ENCODE results near the gene ABCA2. TPM values are rescaled to one million over a fixed set of nuclear protein-coding genes. Genes with fewer than 3 reads are reported as not detected.

The ABCA2 gene
- total RNA-seq, 1 experiment from 2014 or later: 19.2 TPM

DNA sequence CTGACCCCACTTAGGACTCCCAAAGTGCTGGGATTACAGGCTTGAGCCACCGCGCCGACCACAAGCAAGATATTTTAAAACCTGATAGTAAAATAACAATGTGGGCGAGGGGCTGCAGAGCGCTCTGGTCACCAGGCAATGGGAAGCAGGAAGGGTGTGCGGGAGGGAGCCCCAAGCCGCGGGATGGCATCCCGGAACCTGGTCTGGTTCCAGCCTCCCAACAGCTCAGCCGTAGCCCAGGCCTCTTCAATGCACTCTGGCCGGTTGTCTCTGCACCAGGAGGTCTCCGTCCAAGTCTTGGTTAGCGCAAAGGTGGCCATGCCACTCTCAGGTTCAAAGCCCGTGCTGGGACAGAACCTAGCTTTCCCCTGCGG is 48.6 kb upstream of the ABCA2 start (continued):
- TF ChIP-seq TEAD1 (CRISPR knock-in tag; IDR thresholded peaks at IDR 0.05) (no peak), ZNF219 (CRISPR knock-in tag; IDR thresholded peaks at IDR 0.05; ENCODE audit: borderline replicate concordance) (no peak)
- TF ChIP-seq, protein P1, sequence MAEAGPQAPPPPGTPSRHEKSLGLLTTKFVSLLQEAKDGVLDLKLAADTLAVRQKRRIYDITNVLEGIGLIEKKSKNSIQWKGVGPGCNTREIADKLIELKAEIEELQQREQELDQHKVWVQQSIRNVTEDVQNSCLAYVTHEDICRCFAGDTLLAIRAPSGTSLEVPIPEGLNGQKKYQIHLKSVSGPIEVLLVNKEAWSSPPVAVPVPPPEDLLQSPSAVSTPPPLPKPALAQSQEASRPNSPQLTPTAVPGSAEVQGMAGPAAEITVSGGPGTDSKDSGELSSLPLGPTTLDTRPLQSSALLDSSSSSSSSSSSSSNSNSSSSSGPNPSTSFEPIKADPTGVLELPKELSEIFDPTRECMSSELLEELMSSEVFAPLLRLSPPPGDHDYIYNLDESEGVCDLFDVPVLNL (CRISPR knock-in tag; IDR thresholded peaks at IDR 0.05; ENCODE audit: borderline replicate concordance, low read depth): no peak

DNA sequence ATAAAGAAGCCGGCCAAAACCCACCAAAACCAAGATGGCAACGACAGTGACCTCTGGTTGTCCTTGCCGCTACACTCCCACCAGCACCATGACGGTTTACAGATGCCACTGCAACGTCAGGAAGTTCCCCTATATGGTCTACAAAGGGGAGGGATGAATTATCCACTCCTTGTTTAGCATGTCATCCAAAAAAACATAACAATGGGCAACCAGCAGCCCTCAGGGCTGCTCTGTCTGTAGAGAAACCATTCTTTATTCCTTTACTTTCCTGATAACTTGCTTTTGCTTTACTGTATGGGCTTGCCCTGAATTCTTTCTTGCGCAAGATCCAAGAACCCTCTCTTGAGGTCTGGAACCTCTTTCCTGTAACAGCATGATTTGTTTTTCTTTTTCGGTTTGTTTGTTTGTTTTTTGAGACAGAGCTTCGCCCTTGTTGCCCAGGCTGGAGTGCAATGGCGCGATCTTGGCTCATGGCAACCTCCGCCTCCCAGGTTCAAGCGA is 47.3 kb upstream of the ABCA2 start:
- Mint-ChIP-seq H3K36me3 (no peaks in the 10 kb centered on the region), H3K4me1 (peaks cover 24% of the 10 kb centered on the region), H3K27me3 (ENCODE audit: low read depth) (peaks cover 36% of the 10 kb centered on the region), H3K9me3 (no peaks in the 10 kb centered on the region), H3K4me3 (peak overlapping the region; percentile 24; the same call in 1 of the 2 replicates), H3K27ac (peak overlapping the region; percentile 86)
- POLR2A ChIA-PET: no interaction called here
- ATAC-seq (no peak), DNase-seq (ENCODE audit: low spot score) (no peak)
- CTCF ChIA-PET: interaction anchor here (0.5 to 3.8 kb wide), 6 partner anchors 11 to 261 kb away, joined by 3 to 23 read pairs (median 6); partner anchors contain the start of gene NPDC1
- TF ChIP-seq, protein P2, sequence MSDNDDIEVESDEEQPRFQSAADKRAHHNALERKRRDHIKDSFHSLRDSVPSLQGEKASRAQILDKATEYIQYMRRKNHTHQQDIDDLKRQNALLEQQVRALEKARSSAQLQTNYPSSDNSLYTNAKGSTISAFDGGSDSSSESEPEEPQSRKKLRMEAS (CRISPR knock-in tag; IDR thresholded peaks at IDR 0.05): no peak
- TF ChIP-seq ZNF671 (CRISPR knock-in tag; IDR thresholded peaks at IDR 0.05): no peak
- TF ChIP-seq FOXJ3 (CRISPR knock-in tag; IDR thresholded peaks at IDR 0.05; ENCODE audit: borderline replicate concordance): no peak
- peak; percentile 79; the same call in 1 of the 2 replicates for TF ChIP-seq ESRRA (CRISPR knock-in tag; IDR thresholded peaks at IDR 0.05; ENCODE audit: borderline replicate concordance)

DNA sequence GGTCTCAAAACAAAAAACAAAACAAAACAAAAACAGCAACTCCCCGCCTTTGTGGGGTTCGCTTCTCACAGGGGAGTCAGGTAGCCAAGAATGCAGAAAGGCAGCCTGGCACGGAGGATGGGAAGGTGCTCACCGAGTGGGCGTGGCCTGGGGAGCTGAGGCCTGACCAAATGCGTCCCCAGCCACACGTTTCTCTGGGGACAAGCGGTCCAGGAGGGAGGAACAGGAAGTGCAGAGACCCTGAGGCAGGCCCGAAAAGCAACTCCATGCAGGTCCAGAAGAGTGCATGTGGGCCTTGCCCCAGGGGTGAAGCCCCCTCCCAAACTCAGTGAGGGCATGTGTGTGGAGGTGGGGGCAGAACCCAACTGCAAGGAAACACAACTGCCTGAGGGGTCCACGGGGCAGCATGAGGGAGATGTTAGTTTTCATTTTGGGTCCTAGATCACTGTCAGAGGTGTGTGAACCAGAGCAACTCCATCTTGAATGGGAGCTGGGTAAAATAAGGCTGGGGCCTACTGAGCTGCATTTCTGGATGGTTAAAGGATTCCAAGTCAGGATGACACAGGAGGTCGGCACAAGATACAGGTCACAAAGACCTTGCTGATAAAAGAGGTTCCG is 46.7 kb upstream of the ABCA2 start:
- DNase-seq (ENCODE audit: low spot score) (peak; percentile 62), ATAC-seq (no peak)
- H3K27me3 Mint-ChIP-seq (ENCODE audit: low read depth): peaks cover 31% of the 10 kb centered on the region
- H3K4me1 Mint-ChIP-seq: peaks cover 24% of the 10 kb centered on the region
- no peaks in the 10 kb centered on the region for H3K9me3 Mint-ChIP-seq
- H3K36me3 Mint-ChIP-seq: no peaks in the 10 kb centered on the region
- ChIA-PET POLR2A (no interaction called here), CTCF (interaction anchor here (0.5 to 3.8 kb wide), 6 partner anchors 10 to 262 kb away, joined by 3 to 23 read pairs (median 6); partner anchors contain the start of gene NPDC1)
- peak overlapping the region; percentile 96 for H3K27ac Mint-ChIP-seq
- TF ChIP-seq OVOL2 (CRISPR knock-in tag; IDR thresholded peaks at IDR 0.05; ENCODE audit: borderline replicate concordance) (no peak), ETV6 (CRISPR knock-in tag; IDR thresholded peaks at IDR 0.05) (no peak), MXD4 (CRISPR knock-in tag; IDR thresholded peaks at IDR 0.05; ENCODE audit: borderline replicate concordance) (0 out of 2 replicates have a peak, but pooled peaks have one; percentile 45), ZNF396 (CRISPR knock-in tag; IDR thresholded peaks at IDR 0.05; ENCODE audit: borderline replicate concordance) (0 out of 2 replicates have a peak, but pooled peaks have one; percentile 48), TEAD4 (CRISPR knock-in tag; IDR thresholded peaks at IDR 0.05) (no peak)
- TF ChIP-seq, protein P3, sequence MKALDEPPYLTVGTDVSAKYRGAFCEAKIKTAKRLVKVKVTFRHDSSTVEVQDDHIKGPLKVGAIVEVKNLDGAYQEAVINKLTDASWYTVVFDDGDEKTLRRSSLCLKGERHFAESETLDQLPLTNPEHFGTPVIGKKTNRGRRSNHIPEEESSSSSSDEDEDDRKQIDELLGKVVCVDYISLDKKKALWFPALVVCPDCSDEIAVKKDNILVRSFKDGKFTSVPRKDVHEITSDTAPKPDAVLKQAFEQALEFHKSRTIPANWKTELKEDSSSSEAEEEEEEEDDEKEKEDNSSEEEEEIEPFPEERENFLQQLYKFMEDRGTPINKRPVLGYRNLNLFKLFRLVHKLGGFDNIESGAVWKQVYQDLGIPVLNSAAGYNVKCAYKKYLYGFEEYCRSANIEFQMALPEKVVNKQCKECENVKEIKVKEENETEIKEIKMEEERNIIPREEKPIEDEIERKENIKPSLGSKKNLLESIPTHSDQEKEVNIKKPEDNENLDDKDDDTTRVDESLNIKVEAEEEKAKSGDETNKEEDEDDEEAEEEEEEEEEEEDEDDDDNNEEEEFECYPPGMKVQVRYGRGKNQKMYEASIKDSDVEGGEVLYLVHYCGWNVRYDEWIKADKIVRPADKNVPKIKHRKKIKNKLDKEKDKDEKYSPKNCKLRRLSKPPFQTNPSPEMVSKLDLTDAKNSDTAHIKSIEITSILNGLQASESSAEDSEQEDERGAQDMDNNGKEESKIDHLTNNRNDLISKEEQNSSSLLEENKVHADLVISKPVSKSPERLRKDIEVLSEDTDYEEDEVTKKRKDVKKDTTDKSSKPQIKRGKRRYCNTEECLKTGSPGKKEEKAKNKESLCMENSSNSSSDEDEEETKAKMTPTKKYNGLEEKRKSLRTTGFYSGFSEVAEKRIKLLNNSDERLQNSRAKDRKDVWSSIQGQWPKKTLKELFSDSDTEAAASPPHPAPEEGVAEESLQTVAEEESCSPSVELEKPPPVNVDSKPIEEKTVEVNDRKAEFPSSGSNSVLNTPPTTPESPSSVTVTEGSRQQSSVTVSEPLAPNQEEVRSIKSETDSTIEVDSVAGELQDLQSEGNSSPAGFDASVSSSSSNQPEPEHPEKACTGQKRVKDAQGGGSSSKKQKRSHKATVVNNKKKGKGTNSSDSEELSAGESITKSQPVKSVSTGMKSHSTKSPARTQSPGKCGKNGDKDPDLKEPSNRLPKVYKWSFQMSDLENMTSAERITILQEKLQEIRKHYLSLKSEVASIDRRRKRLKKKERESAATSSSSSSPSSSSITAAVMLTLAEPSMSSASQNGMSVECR (CRISPR knock-in tag; IDR thresholded peaks at IDR 0.05; ENCODE audit: borderline replicate concordance): no peak
- TF ChIP-seq, protein P4, sequence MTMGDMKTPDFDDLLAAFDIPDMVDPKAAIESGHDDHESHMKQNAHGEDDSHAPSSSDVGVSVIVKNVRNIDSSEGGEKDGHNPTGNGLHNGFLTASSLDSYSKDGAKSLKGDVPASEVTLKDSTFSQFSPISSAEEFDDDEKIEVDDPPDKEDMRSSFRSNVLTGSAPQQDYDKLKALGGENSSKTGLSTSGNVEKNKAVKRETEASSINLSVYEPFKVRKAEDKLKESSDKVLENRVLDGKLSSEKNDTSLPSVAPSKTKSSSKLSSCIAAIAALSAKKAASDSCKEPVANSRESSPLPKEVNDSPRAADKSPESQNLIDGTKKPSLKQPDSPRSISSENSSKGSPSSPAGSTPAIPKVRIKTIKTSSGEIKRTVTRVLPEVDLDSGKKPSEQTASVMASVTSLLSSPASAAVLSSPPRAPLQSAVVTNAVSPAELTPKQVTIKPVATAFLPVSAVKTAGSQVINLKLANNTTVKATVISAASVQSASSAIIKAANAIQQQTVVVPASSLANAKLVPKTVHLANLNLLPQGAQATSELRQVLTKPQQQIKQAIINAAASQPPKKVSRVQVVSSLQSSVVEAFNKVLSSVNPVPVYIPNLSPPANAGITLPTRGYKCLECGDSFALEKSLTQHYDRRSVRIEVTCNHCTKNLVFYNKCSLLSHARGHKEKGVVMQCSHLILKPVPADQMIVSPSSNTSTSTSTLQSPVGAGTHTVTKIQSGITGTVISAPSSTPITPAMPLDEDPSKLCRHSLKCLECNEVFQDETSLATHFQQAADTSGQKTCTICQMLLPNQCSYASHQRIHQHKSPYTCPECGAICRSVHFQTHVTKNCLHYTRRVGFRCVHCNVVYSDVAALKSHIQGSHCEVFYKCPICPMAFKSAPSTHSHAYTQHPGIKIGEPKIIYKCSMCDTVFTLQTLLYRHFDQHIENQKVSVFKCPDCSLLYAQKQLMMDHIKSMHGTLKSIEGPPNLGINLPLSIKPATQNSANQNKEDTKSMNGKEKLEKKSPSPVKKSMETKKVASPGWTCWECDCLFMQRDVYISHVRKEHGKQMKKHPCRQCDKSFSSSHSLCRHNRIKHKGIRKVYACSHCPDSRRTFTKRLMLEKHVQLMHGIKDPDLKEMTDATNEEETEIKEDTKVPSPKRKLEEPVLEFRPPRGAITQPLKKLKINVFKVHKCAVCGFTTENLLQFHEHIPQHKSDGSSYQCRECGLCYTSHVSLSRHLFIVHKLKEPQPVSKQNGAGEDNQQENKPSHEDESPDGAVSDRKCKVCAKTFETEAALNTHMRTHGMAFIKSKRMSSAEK (CRISPR knock-in tag; IDR thresholded peaks at IDR 0.05; ENCODE audit: borderline replicate concordance): 0 out of 2 replicates have a peak, but pooled peaks have one; percentile 28
- TF ChIP-seq, protein P5, sequence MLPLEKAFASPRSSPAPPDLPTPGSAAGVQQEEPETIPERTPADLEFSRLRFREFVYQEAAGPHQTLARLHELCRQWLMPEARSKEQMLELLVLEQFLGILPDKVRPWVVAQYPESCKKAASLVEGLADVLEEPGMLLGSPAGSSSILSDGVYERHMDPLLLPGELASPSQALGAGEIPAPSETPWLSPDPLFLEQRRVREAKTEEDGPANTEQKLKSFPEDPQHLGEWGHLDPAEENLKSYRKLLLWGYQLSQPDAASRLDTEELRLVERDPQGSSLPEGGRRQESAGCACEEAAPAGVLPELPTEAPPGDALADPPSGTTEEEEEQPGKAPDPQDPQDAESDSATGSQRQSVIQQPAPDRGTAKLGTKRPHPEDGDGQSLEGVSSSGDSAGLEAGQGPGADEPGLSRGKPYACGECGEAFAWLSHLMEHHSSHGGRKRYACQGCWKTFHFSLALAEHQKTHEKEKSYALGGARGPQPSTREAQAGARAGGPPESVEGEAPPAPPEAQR (CRISPR knock-in tag; IDR thresholded peaks at IDR 0.05): peak; percentile 81
- no peak overlapping the region; the same call in 1 of the 2 replicates for H3K4me3 Mint-ChIP-seq
